ENCODE data around the gene RAD51B. TPM values are rescaled to one million over a fixed set of nuclear protein-coding genes. Genes with fewer than 3 reads are reported as not detected.
A peak's percentile ranks its signal among the peaks of the same experiment; 100 is the strongest.

Gene RAD51B
- total RNA-seq, 1 experiment from 2014 or later, result 20.0 TPM

- TF ChIP-seq ELF1 (IDR thresholded peaks at IDR 0.05; ENCODE audit: borderline replicate concordance, low read depth) (no peak), EGR1 (IDR thresholded peaks at IDR 0.05; ENCODE audit: low read depth) (no peak), SP1 (IDR thresholded peaks at IDR 0.05; ENCODE audit: low read depth) (no peak)
Measured at GRCh38 chr14:68018598-68018997, 199.0 kb downstream of the RAD51B start (continued).

- Histone ChIP-seq H3K9me3 (ENCODE audit: control insufficient read depth in 1 of 2, insufficient read depth in 1 of 2, low read depth in 1 of 2, low read length in 2 of 2) (no peaks in the 10 kb centered on the region), H3K36me3 (ENCODE audit: control insufficient read depth in 1 of 2, insufficient read depth in 2 of 2, low read length in 2 of 2) (no peaks in the 10 kb centered on the region), H3K4me2 (ENCODE audit: low read length) (no peak overlapping the region), H3K4me1 (ENCODE audit: control insufficient read depth in 1 of 2, insufficient read depth in 2 of 2, low read length in 2 of 2) (peaks cover 0 to 10% of the 10 kb centered on the region in 2 experiments; a peak in 2 of 4 replicates), H3K79me2 (ENCODE audit: insufficient read depth, low read length) (no peaks in the 10 kb centered on the region), H3K9me2 (ENCODE audit: insufficient read depth) (no peaks in the 10 kb centered on the region), H3K9ac (ENCODE audit: low read length) (no peak overlapping the region), H3K27ac (ENCODE audit: low read depth, low read length) (no peak overlapping the region), H4K20me1 (ENCODE audit: insufficient read depth) (no peaks in the 10 kb centered on the region), H2AFZ (ENCODE audit: low read depth, low read length, poor library complexity, severe bottlenecking) (no peak overlapping the region), H3K4me3 (replicated peaks in 1 of 2; ENCODE audit: low read depth in 1 of 2, low read length in 2 of 2) (no peak overlapping the region), H3K27me3 (ENCODE audit: insufficient read depth, low read length) (no peaks in the 10 kb centered on the region)
- BruUV-seq (replicated peaks), result no TSS peak
- DNase-seq (ENCODE audit: low read depth, low spot score) (no peak), ATAC-seq (no peak)
- intact Hi-C loops (cut with micrococcal nuclease), result no loop called here
- ChIA-PET POLR2A (no interaction called here), RAD21 (ENCODE audit: low non-redundant PET in 1 of 2, low total read pairs in 2 of 2, uncharacterized antibody in 2 of 2, unreplicated experiment in 2 of 2) (no interaction called here), CTCF (no interaction called here)
- TF ChIP-seq CEBPB (IDR thresholded peaks at IDR 0.05; ENCODE audit: low read depth) (0 out of 2 replicates have a peak, but pooled peaks have one; percentile 38), EZH2phosphoT487 (IDR thresholded peaks at IDR 0.05; ENCODE audit: borderline replicate concordance) (no peak)
Measured at GRCh38 chr14:68020493-68020892, 200.9 kb downstream of the RAD51B start.

GRCh38 chr14:68020999-68021663 is 201.6 kb downstream of the RAD51B start:
- RAD21 ChIA-PET (ENCODE audit: low non-redundant PET in 1 of 2, low total read pairs in 2 of 2, uncharacterized antibody in 2 of 2, unreplicated experiment in 2 of 2), result no interaction called here
- no peak overlapping the region for H3K4me2 ChIP-seq (ENCODE audit: low read length)
- TF ChIP-seq EZH2 (IDR thresholded peaks at IDR 0.05) (no peak), JUND (IDR thresholded peaks at IDR 0.05) (no peak), SRF (IDR thresholded peaks at IDR 0.05; ENCODE audit: low read depth) (no peak), EZH2phosphoT487 (IDR thresholded peaks at IDR 0.05; ENCODE audit: borderline replicate concordance) (no peak), TCF7L2 (IDR thresholded peaks at IDR 0.05; ENCODE audit: borderline replicate concordance, extremely low read depth, insufficient read depth, insufficient read length) (no peak), SIN3A (IDR thresholded peaks at IDR 0.05; ENCODE audit: low read depth) (no peak), ATF3 (IDR thresholded peaks at IDR 0.05) (no peak), FOSL1 (IDR thresholded peaks at IDR 0.05; ENCODE audit: low read depth) (no peak), CBX3 (IDR thresholded peaks at IDR 0.05; ENCODE audit: low read depth) (no peak), REST (IDR thresholded peaks at IDR 0.05; ENCODE audit: low read depth) (no peak), MAX (IDR thresholded peaks at IDR 0.05) (no peak), EGR1 (IDR thresholded peaks at IDR 0.05; ENCODE audit: low read depth) (no peak), ZFX (IDR thresholded peaks at IDR 0.05) (no peak)

More at GRCh38 chr14:68020999-68021663, 201.6 kb downstream of the RAD51B start:
- Histone ChIP-seq H3K79me2 (ENCODE audit: insufficient read depth, low read length) (no peaks in the 10 kb centered on the region), H3K9me3 (ENCODE audit: control insufficient read depth in 1 of 2, insufficient read depth in 1 of 2, low read depth in 1 of 2, low read length in 2 of 2) (no peaks in the 10 kb centered on the region), H3K9ac (ENCODE audit: low read length) (no peak overlapping the region), H3K27ac (ENCODE audit: low read depth, low read length) (no peak overlapping the region), H3K36me3 (ENCODE audit: control insufficient read depth in 1 of 2, insufficient read depth in 2 of 2, low read length in 2 of 2) (no peaks in the 10 kb centered on the region), H2AFZ (ENCODE audit: low read depth, low read length, poor library complexity, severe bottlenecking) (no peak overlapping the region), H3K27me3 (ENCODE audit: insufficient read depth, low read length) (no peaks in the 10 kb centered on the region), H3K9me2 (ENCODE audit: insufficient read depth) (no peaks in the 10 kb centered on the region), H3K4me1 (ENCODE audit: control insufficient read depth in 1 of 2, insufficient read depth in 2 of 2, low read length in 2 of 2) (peaks cover 0 to 10% of the 10 kb centered on the region in 2 experiments; a peak in 2 of 4 replicates), H4K20me1 (ENCODE audit: insufficient read depth) (no peaks in the 10 kb centered on the region), H3K4me3 (replicated peaks in 1 of 2; ENCODE audit: low read depth in 1 of 2, low read length in 2 of 2) (no peak overlapping the region)
- BruUV-seq (replicated peaks), result no TSS peak
- CTCF ChIA-PET, result no interaction called here
- POLR2A ChIA-PET, result no interaction called here
- DNase-seq (ENCODE audit: low read depth, low spot score) (no peak), ATAC-seq (no peak)
- intact Hi-C loops (cut with micrococcal nuclease), result no loop called here

Data from HCT116 (cell line).